Measurements from ENCODE around the gene MYCBP.
A peak's percentile ranks its signal among the peaks of the same experiment; 100 is the strongest.
"Not testable (repeated sequence)": the region's sequence is repeated elsewhere in the genome, so short reads cannot be mapped to it uniquely, and the experiment has no call there.

Gene MYCBP

DNA sequence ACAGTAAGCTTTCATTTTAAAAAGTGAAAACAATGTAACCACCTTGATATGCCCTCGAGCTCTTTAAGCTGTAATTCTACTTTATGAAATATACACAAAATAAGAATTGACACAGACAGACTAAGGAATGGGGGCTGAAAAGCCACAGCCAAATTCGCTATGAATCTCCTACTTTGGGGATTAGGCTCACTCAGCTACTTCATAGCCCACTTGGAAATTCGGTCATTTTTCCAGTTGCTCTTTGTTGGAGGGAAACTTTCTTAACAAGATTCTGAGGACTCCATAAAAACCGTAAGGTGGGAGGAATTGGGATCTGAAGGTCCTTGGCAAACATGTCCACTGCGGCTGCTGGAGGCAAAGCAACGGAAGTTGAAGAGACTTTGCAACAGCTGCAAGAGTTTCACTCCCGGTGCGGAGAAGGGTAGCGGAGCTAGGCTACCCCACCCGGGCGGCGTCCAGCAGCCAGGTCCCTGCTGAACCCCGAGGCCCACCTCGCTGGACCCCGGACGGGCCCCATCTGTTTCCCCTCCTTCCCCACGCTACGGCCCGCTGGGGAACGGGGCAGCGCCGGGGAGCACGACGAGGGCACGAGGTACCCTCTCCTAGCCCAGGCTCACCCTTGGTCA, 634 bp downstream of the MYCBP start:
- DNase-seq (ENCODE audit: extremely low spot score, insufficient read length, low read depth) (no peak), FAIRE-seq (peak; percentile 67)

DNA sequence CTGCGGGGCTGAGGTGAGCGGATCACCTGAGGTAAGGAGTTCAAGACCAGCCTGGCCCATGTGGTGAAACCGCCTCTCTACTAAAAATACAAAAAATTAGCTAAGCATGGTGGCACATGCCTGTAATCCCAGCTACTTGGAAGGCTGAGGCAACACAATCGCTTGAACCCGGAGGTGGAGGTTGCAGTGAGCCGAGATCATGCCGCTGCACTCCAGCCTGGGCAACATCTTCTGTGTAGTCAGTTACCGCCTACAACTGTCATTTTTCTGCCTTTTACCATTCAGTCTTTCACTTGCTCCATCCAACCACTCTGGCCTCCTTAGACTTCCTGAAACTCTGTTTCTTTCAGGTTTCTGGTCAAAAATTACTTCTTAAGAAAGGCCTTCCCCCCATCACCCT, 2.2 kb downstream of the MYCBP start:
- DNase-seq (ENCODE audit: extremely low spot score, insufficient read length, low read depth) (no peak), FAIRE-seq (no peak)

DNA sequence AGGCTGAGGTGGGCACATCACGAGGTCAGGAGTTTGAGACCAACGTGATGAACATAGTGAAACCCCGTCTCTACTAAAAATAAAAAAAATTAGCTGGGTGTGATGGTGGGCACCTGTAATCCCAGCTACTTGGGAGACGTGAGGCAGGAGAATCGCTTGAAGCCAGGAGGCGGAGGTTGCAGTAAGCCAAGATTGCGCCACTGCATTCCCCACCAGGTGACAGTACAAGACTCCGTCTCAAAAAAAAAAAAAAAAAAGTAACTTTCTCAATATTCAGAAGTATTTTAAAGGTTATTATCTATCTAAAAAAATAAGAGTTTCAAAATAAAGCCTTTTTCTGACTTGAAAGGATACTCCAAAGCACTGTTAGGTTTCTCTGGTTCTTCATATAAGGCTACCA, 5.9 kb downstream of the MYCBP start:
- no peak for FAIRE-seq

DNA sequence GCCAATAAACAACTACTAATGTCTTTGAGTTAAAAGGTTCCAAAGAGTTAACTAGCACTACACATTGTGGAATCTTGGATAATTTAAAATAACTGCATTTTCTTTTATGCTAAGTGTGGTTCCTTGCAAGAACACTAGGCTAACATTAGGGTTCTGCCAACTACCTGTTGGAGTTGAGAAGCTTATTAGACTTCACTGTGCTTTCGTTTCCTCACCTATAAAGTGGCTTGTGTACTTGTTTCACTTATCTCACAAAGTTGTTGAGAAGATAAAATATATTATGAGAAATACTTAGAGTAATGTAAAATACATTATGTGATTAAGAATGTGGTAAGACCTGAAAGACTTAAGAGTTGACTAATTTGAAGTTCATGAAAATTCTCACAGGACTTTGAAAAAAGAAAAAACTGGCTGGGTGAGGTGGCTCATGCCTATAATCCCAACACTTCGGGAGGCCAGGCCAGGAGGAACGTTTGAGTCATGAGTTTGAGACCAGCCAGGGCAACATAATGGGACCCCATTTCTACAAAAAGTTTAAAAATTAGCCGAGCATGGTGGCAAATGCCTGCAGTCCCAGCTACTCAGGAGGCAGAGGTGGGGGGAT, 7.9 kb downstream of the MYCBP start:
- DNase-seq (ENCODE audit: extremely low spot score, insufficient read length, low read depth) (no peak), FAIRE-seq (no peak)

More for the DNA sequence above, 5.9 kb downstream of the MYCBP start:
- DNase-seq (ENCODE audit: extremely low spot score, insufficient read length, low read depth): no peak

DNA sequence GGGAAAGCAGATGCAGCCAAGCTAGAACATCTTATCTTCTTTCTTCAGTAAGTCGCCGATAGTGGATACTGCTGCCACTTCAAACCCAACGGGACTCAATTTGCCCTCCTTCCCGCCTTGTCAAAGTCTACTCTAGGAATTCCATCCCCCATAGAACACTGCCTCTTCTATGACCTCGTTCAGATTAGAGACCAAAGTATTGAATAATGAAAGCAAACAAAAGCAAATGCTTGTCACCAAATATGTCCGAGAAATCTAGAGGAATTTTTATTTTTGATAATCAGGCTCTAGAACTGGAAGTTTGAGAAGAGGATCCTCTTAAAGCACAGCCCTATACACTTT, 12.7 kb downstream of the MYCBP start:
- DNase-seq (ENCODE audit: extremely low spot score, insufficient read length, low read depth) (no peak), FAIRE-seq (no peak)

DNA sequence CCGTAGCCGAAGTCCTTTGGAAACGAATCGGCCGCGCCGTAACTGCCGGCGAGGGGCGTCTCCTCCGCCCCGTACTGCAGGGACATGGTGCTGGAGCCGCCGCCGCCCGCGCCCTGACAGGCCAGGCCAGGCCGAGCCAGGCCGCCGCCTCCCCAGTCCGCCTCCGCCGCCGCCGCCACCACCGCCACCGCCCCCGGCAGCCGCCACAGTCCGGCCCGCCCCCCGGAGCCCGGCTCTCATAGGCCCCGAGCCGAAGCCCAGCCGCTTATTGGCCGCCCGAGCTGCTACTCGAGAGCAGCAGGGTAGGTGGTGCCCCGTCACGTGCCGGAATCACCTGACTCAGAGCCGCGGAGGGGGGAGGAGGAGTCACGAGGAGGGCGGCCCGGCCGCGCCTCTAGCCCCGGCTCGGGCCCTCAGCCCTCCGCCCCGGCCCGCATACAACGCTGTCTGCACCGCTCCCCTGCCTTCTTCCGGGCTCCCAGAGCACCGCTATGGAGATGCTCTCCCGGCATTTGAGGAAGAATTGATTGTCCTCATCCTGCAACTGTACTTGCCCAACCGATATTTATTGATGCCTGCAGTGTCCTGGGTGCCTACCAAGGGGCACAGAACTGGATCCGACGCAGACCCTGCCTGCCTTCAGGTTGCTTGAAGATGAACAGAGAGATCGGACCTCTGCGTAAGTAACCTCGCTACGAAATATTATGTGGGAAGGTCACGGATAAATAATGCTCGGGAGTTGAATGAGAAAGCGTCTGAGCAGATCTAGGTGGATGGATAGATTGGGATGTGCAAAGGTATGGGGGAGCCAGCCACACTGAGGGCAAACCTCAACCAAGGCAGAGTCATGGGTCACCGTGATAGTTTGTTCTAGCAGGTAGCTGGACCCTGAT, 13.3 kb downstream of the MYCBP start, which contains the start of gene RRAGC:
TSS of gene RRAGC (minus strand) at position 212 of the 893 bp plus-strand sequence. CDS start at position 86, 126 bp downstream.
- DNase-seq (ENCODE audit: extremely low spot score, insufficient read length, low read depth): peak; percentile 99
- FAIRE-seq: peak; percentile 86

DNA sequence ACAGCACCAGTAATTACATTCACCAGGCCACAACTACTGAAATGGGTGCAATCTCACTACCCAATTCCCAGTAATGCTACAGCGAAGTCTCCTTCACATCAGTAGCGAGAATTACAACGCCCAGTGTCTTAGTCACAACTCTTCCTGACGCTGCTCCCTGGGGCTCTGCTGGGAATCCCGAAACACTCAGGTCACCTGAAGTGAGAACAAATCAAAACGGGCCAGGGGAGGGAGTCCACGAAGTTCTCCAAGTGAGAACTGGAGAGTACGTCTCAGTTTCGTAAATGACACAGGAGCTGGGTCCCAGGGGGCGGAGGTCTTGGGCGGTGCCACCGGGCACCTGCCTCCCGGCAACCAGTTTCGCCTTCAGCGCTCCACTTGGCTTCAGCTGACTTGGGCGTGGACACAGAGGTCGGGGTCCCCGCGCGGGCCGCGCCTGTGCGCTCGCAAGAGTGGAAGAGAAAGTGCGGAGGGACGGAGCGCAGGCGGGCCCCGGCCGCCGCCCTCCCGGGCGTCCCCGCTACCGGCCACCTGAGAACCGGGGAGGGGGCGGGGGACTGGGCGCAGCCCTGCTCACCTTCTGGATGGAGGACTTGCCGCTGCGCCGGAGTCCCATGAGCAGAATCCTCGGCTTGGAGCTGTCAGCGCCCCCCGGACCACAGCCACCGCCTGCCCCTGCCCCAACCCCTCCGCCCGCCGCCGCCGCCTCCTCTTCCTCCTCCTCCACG, 14.2 kb downstream of the MYCBP start:
- no peak for FAIRE-seq
- DNase-seq (ENCODE audit: extremely low spot score, insufficient read length, low read depth): no peak

DNA sequence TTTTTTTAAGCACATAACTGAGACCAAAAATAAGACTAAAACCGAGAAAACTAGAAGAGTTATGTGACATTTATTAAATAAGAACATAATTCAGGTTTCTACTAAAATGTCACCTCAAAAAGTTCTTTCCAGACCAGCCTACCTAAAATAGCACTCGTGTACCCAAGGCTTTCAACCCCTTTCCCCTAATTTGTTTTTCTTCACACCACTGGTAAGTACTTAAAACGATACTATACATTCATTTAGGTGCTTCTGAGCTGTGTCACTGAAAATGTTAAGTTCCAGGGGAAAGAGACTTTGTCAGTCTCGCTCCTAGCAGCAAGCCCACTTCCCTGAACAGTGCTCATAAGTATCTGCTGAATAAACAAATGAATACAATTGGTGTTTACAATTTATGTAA, 20.4 kb downstream of the MYCBP start:
- FAIRE-seq: peak; percentile 33

DNA sequence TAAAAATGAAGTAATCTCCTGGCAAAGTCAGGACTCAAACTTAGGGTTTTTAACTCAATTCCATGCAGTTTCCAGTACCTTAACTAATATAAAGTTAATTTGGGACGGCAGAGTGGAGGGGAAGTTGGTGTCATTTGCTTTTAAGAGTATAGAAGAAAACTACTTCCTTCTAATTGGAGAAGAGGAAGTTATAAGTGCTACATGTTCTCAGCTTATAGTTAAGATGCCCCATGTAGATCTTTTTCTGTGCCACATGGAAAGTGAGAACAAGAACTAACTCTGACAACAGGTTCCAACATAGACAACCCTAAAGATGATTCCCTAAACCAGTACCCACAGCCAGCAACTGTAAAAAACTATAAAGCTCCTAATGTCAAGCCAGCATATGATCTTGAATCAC, 25.1 kb downstream of the MYCBP start:
- DNase-seq (ENCODE audit: extremely low spot score, insufficient read length, low read depth) (no peak), FAIRE-seq (peak; percentile 65)

More for the DNA sequence above, 20.4 kb downstream of the MYCBP start:
- no peak for DNase-seq (ENCODE audit: extremely low spot score, insufficient read length, low read depth)

DNA sequence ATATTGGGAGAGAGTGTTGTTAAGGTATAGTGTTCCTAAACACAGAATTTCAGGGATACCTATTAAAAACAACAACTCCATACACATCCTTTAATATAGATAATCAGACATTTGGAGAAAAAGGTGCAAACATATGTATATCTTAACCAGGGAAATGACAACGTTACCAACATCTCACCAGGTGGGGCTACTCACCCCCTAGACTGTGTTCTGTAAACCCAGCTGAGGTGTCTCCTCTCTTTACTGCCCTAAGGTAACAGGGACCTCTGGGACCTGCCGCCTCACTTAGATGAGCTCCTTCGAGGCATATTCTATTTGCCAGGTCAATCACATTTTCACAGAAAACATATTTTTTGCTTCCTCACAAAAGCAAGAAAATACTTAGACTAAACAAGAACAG, 26.9 kb downstream of the MYCBP start:
- no peak for FAIRE-seq
- DNase-seq (ENCODE audit: extremely low spot score, insufficient read length, low read depth): no peak

DNA sequence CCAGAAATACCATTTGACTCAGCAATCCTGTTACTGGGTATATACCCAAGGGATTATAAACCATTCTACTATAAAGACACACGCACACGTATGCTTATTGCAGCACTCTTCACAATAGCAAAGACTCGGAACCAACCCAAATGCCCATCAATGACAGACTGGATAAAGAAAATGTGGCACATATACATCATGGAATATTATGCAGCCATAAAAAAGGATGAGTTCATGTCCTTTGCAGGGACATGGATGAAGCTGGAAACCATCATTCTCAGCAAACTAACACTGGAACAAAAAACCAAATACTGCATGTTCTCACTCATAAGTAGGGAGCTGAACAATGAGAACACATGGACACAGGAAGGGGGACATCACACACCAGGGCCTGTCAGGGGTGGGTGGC, 28.1 kb downstream of the MYCBP start:
- not testable (repeated sequence) for DNase-seq (ENCODE audit: extremely low spot score, insufficient read length, low read depth); FAIRE-seq

DNA sequence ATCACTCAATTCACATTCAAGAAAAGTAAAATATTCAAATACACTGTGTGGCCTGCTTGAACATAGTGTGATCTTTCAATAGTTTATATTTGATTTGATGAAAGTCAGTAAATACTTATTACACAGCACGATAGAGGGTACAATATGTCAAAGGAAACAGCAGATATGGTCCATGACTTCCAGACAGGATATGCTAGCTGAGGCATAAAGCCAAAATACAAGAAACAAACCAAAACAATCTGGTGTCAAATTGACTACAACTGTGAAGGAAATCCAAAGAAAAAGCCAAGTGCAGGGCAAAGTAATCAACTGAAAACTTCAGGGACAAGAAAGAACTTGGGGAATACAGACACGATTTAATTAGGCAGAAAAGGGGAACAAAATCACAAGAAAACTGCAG, 32.9 kb downstream of the MYCBP start:
- no peak for FAIRE-seq
- DNase-seq (ENCODE audit: extremely low spot score, insufficient read length, low read depth): no peak

DNA sequence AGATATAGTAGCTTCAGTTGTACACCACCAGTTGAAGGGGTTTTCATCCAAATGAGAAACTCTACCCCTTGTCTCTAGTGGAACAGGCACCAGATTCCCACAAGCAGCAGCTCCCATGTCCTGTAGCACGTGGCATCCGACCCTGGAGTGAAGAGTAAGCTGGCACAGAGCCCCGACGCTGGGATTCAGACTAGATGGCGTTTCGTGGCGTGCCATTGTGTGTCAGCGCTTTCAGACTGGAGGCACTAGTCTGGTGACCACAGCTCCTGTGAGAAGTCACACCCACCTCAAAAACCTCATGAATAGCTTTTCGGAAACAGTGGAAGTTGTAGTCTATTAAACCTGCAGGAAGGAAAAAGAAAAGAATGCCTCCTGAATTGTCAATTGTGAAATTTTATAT, 33.8 kb downstream of the MYCBP start:
- DNase-seq (ENCODE audit: extremely low spot score, insufficient read length, low read depth): no peak
- FAIRE-seq: no peak

DNA sequence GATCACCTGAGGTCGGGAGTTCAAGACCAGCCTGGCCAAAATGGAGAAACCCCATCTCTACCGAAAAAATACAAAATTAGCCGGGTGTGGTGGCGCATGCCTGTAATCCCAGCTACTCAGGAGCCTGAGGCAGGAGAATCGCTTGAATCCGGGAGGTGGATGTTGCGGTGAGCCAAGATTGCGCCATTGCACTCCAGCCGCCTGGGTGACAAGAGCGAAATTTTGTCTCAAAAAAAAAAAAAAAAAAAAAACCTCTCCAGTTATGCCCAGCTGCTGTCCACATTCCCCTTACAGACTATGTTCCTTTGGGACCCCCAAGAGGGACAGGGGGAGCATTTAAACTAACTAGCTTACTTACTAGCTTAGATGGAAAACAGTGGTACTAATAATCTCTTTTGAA, 36.8 kb downstream of the MYCBP start:
- not testable (repeated sequence) for FAIRE-seq; DNase-seq (ENCODE audit: extremely low spot score, insufficient read length, low read depth)

DNA sequence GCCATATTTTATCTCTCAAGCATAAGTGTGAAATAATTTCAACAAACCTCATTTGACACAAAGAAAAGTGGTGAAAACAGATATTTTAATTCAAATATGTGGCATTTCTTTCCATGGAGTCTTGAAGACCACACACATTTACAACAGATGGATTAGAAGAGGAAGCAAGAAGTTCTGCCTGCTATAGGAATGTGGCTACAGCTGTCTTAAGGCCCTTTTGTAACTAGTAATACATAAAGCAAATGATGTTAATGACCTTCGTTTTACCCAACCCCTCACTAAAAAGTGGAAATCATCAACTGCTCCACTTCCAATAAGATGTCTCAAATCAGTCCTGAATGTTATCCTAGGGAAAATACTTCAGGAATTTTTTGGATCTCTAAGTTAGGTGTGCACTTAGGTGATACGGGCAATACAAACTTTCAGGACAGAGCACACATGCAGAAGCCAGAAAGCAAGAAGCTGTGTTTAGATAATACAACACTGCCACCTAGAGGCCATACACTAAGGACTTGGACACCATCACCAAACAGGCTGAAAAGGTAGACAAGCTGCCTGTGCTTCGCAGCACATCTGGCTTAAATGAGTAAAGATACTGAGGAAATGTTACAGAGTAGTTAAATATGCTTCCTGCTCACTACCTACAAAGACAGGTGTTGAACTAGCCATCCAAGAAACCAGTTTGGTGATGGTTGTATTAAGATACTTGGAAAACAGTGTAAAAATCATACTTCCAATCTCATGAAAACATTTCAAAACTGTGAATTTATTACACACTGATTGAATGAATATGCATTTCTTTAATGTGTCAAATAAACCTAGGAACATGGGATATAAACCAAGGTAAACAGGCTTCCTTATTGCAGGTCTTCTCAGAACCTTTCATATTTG, 38.0 kb downstream of the MYCBP start:
- DNase-seq (ENCODE audit: extremely low spot score, insufficient read length, low read depth) (peak; percentile 45), FAIRE-seq (peak; percentile 86)

DNA sequence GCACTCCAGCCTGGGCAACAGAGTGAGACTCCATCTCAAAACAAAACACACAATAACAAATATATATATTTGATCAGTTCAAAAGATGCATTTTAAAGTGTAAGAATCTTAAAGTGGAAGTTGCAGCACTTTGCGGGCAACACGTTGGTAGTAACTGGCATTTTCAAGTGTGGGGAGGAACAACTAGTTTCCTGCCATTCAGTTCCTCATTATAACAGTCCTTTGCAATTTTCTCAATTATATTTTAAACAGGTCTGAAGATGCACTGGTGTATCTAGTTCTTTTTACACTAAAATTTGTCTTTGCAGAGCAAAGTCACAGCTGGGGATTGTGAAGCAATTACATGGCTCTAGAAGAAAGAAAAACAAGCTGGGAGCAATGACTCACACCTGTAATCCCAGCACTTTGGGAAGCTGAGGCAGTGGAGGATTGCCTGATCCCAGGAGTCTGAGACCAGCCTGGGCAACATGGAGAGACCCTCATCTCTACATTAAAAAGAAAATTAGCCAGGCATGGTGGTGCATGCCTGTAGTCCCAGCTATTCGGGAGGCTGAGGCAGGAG, 38.8 kb downstream of the MYCBP start:
- DNase-seq (ENCODE audit: extremely low spot score, insufficient read length, low read depth): no peak
- no peak for FAIRE-seq

DNA sequence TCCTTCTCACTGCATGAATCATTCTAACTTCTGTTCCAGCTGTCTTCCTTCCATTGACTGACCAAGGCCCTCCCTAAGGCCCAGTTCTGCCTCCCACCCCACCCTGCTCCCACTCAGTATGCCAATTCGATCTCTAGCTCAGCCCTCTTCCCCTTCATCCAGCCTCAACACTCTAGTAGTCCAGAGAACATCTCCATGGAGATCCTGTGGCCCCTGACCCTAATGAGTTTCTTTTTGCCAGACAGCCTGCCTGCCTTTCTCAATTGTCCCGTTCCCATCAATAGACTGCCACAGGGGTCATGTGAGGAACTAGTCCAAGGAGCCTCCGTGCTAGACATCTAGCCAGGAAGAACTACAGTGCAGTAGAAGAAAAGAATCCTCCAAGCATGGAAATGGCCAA, 40.0 kb downstream of the MYCBP start:
- DNase-seq (ENCODE audit: extremely low spot score, insufficient read length, low read depth) (no peak), FAIRE-seq (no peak)

DNA sequence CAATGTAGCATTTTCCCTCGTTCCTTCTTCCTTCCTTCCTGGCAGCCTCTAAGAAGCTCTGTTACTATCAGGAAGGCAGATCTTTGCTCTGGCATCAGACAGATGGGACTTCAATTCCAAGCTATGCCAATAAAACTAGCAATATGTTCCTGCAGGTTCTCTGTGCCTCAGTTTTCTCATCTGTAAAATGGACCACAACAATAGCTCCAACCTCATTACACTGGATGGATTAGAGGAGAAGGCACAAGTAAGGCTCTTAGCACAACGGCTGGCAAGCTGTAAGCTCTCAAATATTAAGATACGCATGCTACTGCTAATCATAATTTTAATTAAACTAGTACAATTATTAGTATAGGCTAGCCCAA, 40.8 kb downstream of the MYCBP start:
- FAIRE-seq (no peak), DNase-seq (ENCODE audit: extremely low spot score, insufficient read length, low read depth) (no peak)

DNA sequence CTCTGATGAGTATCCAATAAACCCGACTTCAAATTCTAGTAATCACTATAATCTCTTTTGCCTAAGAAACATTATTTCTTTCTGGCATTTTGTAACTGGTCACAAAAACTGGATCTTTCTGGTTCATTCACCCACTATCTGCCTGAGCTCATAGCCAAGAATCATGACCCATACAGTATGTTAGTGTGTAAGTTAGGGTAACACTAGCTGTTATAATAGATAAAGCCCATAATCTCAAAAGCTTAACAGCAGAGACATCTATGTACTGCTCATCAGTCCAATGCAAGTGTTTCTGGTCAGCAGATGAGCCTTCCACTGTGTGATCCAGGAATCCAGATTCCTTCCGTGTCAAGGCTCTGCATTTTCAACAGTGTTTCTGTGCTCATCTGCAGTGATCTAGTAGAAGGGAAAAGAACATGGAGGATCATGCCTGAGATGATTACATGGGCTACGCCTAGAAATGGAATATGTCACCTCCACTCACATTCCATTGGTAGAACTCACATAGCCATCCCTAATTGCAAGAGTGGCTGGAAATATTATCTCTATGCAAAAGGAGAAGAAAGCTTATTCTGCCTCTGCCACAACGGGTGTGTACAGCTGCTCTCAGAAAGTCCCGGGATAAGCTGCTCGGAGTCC, 41.3 kb downstream of the MYCBP start:
- no peak for DNase-seq (ENCODE audit: extremely low spot score, insufficient read length, low read depth)
- FAIRE-seq: no peak
